Endodermal cell (in vitro differentiated cells): Measurements from ENCODE around the gene E2F2. TPM values are rescaled to one million over a fixed set of nuclear protein-coding genes. Genes with fewer than 3 reads are reported as not detected.

ENCODE experiments used
- DNase-seq: peaks from one replicate; pipeline ENCODE4 v3.0.0-alpha.2; 2017
- H3K27ac ChIP-seq: 2 replicates; pipeline ENCODE4 v1.5.1; 2013; ENCODE audit warnings: mild to moderate bottlenecking, low read depth, low read length, moderate library complexity
- H3K27me3 ChIP-seq: 2 replicates; pipeline ENCODE4 v1.6.1; 2013; ENCODE audit warnings: mild to moderate bottlenecking, low read length, moderate library complexity; ENCODE audit not compliant: insufficient read depth, control insufficient read depth, poor library complexity, severe bottlenecking
- H3K36me3 ChIP-seq: 2 replicates; pipeline ENCODE4 v1.7.0; 2013; ENCODE audit warnings: mild to moderate bottlenecking, low read length, moderate library complexity; ENCODE audit not compliant: control insufficient read depth, insufficient read depth
- H3K4me1 ChIP-seq: one replicate; pipeline ENCODE4 v1.7.0; 2013; ENCODE audit warnings: low read length; ENCODE audit not compliant: control insufficient read depth, insufficient read depth
- H3K4me3 ChIP-seq: 2 replicates; pipeline ENCODE4 v1.5.1; 2013; ENCODE audit warnings: mild to moderate bottlenecking, low read length, moderate library complexity
- H3K9ac ChIP-seq: 2 replicates; pipeline ENCODE4 v1.6.1; 2013; ENCODE audit warnings: mild to moderate bottlenecking, low read length, moderate library complexity; ENCODE audit not compliant: poor library complexity, severe bottlenecking; ENCODE audit errors: extremely low read depth
- H3K9me3 ChIP-seq: 2 replicates; pipeline ENCODE4 v1.6.1; 2013; ENCODE audit warnings: mild to moderate bottlenecking, low read length, moderate library complexity; ENCODE audit not compliant: control insufficient read depth
- H3K27ac Mint-ChIP-seq: 2 replicates; pipeline ENCODE4 v1.8.0; 2020; ENCODE audit warnings: mixed read lengths
- H3K27me3 Mint-ChIP-seq: 2 replicates; pipeline ENCODE4 v1.8.0; 2021; ENCODE audit warnings: mild to moderate bottlenecking, mixed read lengths; ENCODE audit not compliant: insufficient read depth
- H3K36me3 Mint-ChIP-seq: 2 replicates; pipeline ENCODE4 v1.8.0; 2020; ENCODE audit warnings: low read depth, mixed read lengths
- H3K4me1 Mint-ChIP-seq: 2 replicates; pipeline ENCODE4 v1.8.0; 2020; ENCODE audit warnings: mixed read lengths
- H3K4me3 Mint-ChIP-seq: 2 replicates; pipeline ENCODE4 v1.8.0; 2020; ENCODE audit warnings: mild to moderate bottlenecking, moderate library complexity, mixed read lengths
- H3K9me3 Mint-ChIP-seq: 2 replicates; pipeline ENCODE4 v1.8.0; 2020; ENCODE audit warnings: mild to moderate bottlenecking, mixed read lengths
- CTCF ChIP-seq: fragments of 200-600 bp; sonication (generic); conservative IDR thresholded peaks from 2 replicates; pipeline ENCODE4 v1.5.0; 2021; ENCODE audit warnings: antibody characterized with exemption, mild to moderate bottlenecking
- WGBS, 2 experiments: methylation state at CpG; one replicate each; pipeline versions ENCODE4 v1.1.5 to v1.1.7; 2013; ENCODE audit warnings: missing lambda C conversion rate in 2 of 2, mixed read lengths in 1 of 2; ENCODE audit not compliant: insufficient coverage in 1 of 2, insufficient read length in 1 of 2; 5-methylcytosine and 5-hydroxymethylcytosine counted together
- total RNA-seq, 2 donors: library from RNA; stranded (reverse); fragmentation: NEBNext Ultra II Directional in 1 of 2; extraction: Animal tissue kit (Norgen Biotek cat#: 25700) in 1 of 2; gene quantifications; 2 replicates in 1 of 2; 3 replicates in 1 of 2; pipeline ENCODE4 v1.2.1, GENCODE V29; 2021

The E2F2 gene
- total RNA-seq, 2 donors from 2014 or later = 7.3 to 9.8 TPM

- H3K4me3 ChIP-seq = no peak overlapping the region
- no peak for TF ChIP-seq CTCF
- Mint-ChIP-seq H3K36me3 (no peaks in the 10 kb centered on the region), H3K4me1 (peaks cover 5% of the 10 kb centered on the region), H3K27ac (no peak overlapping the region), H3K27me3 (peaks cover 40% of the 10 kb centered on the region), H3K9me3 (no peaks in the 10 kb centered on the region), H3K4me3 (no peak overlapping the region)
- no peaks in the 10 kb centered on the region for H3K9me3 ChIP-seq
- H3K27ac ChIP-seq = no peak overlapping the region
- no peak overlapping the region for H3K9ac ChIP-seq
- DNase-seq = no peak
- 72 to 83% methylated on average over 6 to 9 of the region's 9 CpGs for WGBS, 2 experiments
- H3K4me1 ChIP-seq = peaks cover 6% of the 10 kb centered on the region
- no peaks in the 10 kb centered on the region for H3K36me3 ChIP-seq
- H3K27me3 ChIP-seq = peaks cover 15% of the 10 kb centered on the region
Observed at GRCh38 chr1:23528250-23528978, 2.6 kb downstream of the E2F2 start.

GRCh38 chr1:23527900-23528249 lies 3.2 kb downstream of the E2F2 start:
- H3K4me3 Mint-ChIP-seq = no peak overlapping the region
- DNase-seq = no peak
- Histone ChIP-seq H3K4me1 (peaks cover 6% of the 10 kb centered on the region), H3K4me3 (no peak overlapping the region), H3K36me3 (no peaks in the 10 kb centered on the region), H3K9ac (no peak overlapping the region), H3K27me3 (peaks cover 15% of the 10 kb centered on the region), H3K27ac (no peak overlapping the region), H3K9me3 (no peaks in the 10 kb centered on the region)
- H3K9me3 Mint-ChIP-seq = no peaks in the 10 kb centered on the region
- 91 to 100% methylated on average over 4 to 6 of the region's 6 CpGs for WGBS, 2 experiments
- no peak overlapping the region for H3K27ac Mint-ChIP-seq
- peaks cover 34% of the 10 kb centered on the region for H3K27me3 Mint-ChIP-seq
- no peak for TF ChIP-seq CTCF
- H3K36me3 Mint-ChIP-seq = peaks cover 1% of the 10 kb centered on the region
- peaks cover 5% of the 10 kb centered on the region for H3K4me1 Mint-ChIP-seq

GRCh38 chr1:23527366-23527765 lies 3.7 kb downstream of the E2F2 start:
- Histone ChIP-seq H3K4me1 (peaks cover 6% of the 10 kb centered on the region), H3K4me3 (no peak overlapping the region), H3K9ac (no peak overlapping the region), H3K9me3 (no peaks in the 10 kb centered on the region), H3K27me3 (peaks cover 15% of the 10 kb centered on the region), H3K36me3 (peaks cover under 1% of the 10 kb centered on the region), H3K27ac (no peak overlapping the region)
- Mint-ChIP-seq H3K4me3 (no peak overlapping the region), H3K4me1 (peaks cover 5% of the 10 kb centered on the region), H3K36me3 (peaks cover 2% of the 10 kb centered on the region), H3K27me3 (peaks cover 29% of the 10 kb centered on the region), H3K27ac (no peak overlapping the region), H3K9me3 (no peaks in the 10 kb centered on the region)
- WGBS, 2 experiments = 93 to 100% methylated on average over 3 to 7 of the region's 7 CpGs
- no peak for TF ChIP-seq CTCF
- no peak for DNase-seq
